Body of pancreas (tissue), 4 donors: ENCODE data around the gene STAT2.

Experiments used
- CTCF ChIP-seq, 7 experiments: fragments of 450-650 bp in 4 of 7; fragments of 200-600 bp in 3 of 7; sonication (generic) in 3 of 7; IDR thresholded peaks; one replicate each; pipeline ENCODE4 v1.5.1; 2016 to 2019; ENCODE audit warnings: antibody characterized with exemption in 7 of 7
- POLR2A ChIP-seq, 3 donors: fragments of 450-650 bp; IDR thresholded peaks; one replicate each; pipeline ENCODE4 v1.6.1; 2016; ENCODE audit warnings: antibody characterized with exemption in 3 of 3, mild to moderate bottlenecking in 2 of 3

- TF ChIP-seq CTCF (IDR thresholded peaks at IDR 0.05) = no peak
- TF ChIP-seq POLR2A (IDR thresholded peaks at IDR 0.05) = no peak
Measured at GRCh38 chr12:56300644-56301464, 59.1 kb downstream of the STAT2 start.
